NOMO-1 (cell line): ENCODE measurements around the gene RFX2.

Experiments
- DNase-seq, 2 experiments: peaks; one replicate each; lab custom pipeline; 2025; ENCODE audit not compliant: unreplicated experiment in 2 of 2; lab: John Stamatoyannopoulos, UW

RFX2 gene

GRCh38 chr19:6105444-6105843, 4.9 kb downstream of the RFX2 start:
- DNase-seq: no peak

- DNase-seq: no peak
Measured at GRCh38 chr19:6103894-6104293, 6.4 kb downstream of the RFX2 start.

- DNase-seq: no peak
Measured at GRCh38 chr19:6103217-6103644, 7.1 kb downstream of the RFX2 start.

- DNase-seq: peak; percentile 29 to 42
Measured at GRCh38 chr19:6101991-6102390, 8.3 kb downstream of the RFX2 start.

- DNase-seq: no peak
Measured at GRCh38 chr19:6101291-6101825, 8.9 kb downstream of the RFX2 start.

GRCh38 chr19:6100284-6100915, 9.9 kb downstream of the RFX2 start:
- peak; percentile 94 to 99 for DNase-seq

- DNase-seq: peak in 1 of 2 experiments; percentile 14
Measured at GRCh38 chr19:6099599-6099998, 10.7 kb downstream of the RFX2 start.

GRCh38 chr19:6099033-6099432, 11.3 kb downstream of the RFX2 start:
- no peak for DNase-seq

GRCh38 chr19:6098574-6098973, 11.7 kb downstream of the RFX2 start:
- no peak for DNase-seq

GRCh38 chr19:6097911-6098310, 12.4 kb downstream of the RFX2 start:
- DNase-seq: no peak

- DNase-seq: no peak
Measured at GRCh38 chr19:6095760-6096159, 14.5 kb downstream of the RFX2 start.

- no peak for DNase-seq
Measured at GRCh38 chr19:6092329-6093286, 17.7 kb downstream of the RFX2 start.

- no peak for DNase-seq
Measured at GRCh38 chr19:6091771-6092291, 18.5 kb downstream of the RFX2 start.

GRCh38 chr19:6090634-6091033, 19.7 kb downstream of the RFX2 start:
- no peak for DNase-seq

GRCh38 chr19:6088602-6089049, 21.7 kb downstream of the RFX2 start:
- no peak for DNase-seq

- no peak for DNase-seq
Measured at GRCh38 chr19:6087074-6087571, 23.2 kb downstream of the RFX2 start.

- DNase-seq: no peak
Measured at GRCh38 chr19:6086068-6086788, 24.1 kb downstream of the RFX2 start.

- DNase-seq: no peak
Measured at GRCh38 chr19:6084821-6085220, 25.5 kb downstream of the RFX2 start.

- DNase-seq: no peak
Measured at GRCh38 chr19:6079107-6079506, 31.2 kb downstream of the RFX2 start.

- DNase-seq: no peak
Measured at GRCh38 chr19:6078068-6078467, 32.2 kb downstream of the RFX2 start.
